Spinal cord (tissue), 10 donors: ENCODE data around the gene GRIN2C. TPM values are rescaled to one million over a fixed set of nuclear protein-coding genes. Genes with fewer than 3 reads are reported as not detected.
"Not testable (repeated sequence)": the region's sequence is repeated elsewhere in the genome, so short reads cannot be mapped to it uniquely, and the experiment has no call there.

Experiments used
- DNase-seq, 6 donors: peaks; one replicate each; pipeline versions ENCODE4 v3.0.0 to v3.0.0-alpha.2; 2013 to 2015; ENCODE audit warnings: low spot score in 6 of 6, low read depth in 4 of 6
- H3K27ac ChIP-seq: one replicate; pipeline ENCODE4 v1.5.1; 2013; ENCODE audit warnings: low read depth, low read length, control low read depth
- H3K27me3 ChIP-seq: one replicate; pipeline ENCODE4 v1.6.1; 2013; ENCODE audit warnings: low read length; ENCODE audit not compliant: control insufficient read depth, insufficient read depth
- H3K36me3 ChIP-seq: one replicate; pipeline ENCODE4 v1.6.1; 2013; ENCODE audit warnings: low read length; ENCODE audit not compliant: control insufficient read depth, insufficient read depth
- H3K4me1 ChIP-seq: one replicate; pipeline ENCODE4 v1.6.1; 2013; ENCODE audit warnings: low read length; ENCODE audit not compliant: control insufficient read depth, insufficient read depth
- H3K4me3 ChIP-seq: one replicate; pipeline ENCODE4 v1.5.1; 2013; ENCODE audit warnings: low read depth, low read length, control low read depth
- H3K9me3 ChIP-seq: one replicate; pipeline ENCODE4 v1.6.1; 2013; ENCODE audit warnings: low read length; ENCODE audit not compliant: control insufficient read depth, insufficient read depth
- WGBS: methylation state at CpG from one replicate; pipeline ENCODE4 v1.1.5; 2013; ENCODE audit warnings: missing lambda C conversion rate; ENCODE audit not compliant: insufficient coverage; 5-methylcytosine and 5-hydroxymethylcytosine counted together
- long read RNA-seq, 4 donors: transcript quantifications; one replicate each; lab custom pipeline, GENCODE V29; 2026
- polyA plus RNA-seq, 2 donors: library from polyadenylated mRNA; unstranded; fragments of 120-200 nt; gene quantifications; one replicate each; pipeline ENCODE4 v1.2.1, GENCODE V29; 2013; ENCODE audit not compliant: insufficient read length in 2 of 2
- total RNA-seq, 2 donors: library from RNA; depleted of rRNA in 1 of 2; stranded (reverse); fragments of 120-200 nt in 1 of 2; fragments of >200 nt in 1 of 2; gene quantifications; one replicate each; pipeline versions ENCODE4 v1.2.3 to v1.2.4, GENCODE V29; 2013 to 2014
- donor health status: healthy.

Gene GRIN2C
- total RNA-seq: 1 to 10 TPM; 1.5 to 2.2 TPM
- polyA plus RNA-seq: 1 to 10 TPM; 3.0 to 3.5 TPM
- long read RNA-seq, donor 1: 0 reads
- long read RNA-seq, donor 2, partial matches to known transcripts: 0 of 1 reads
- long read RNA-seq, donor 2, other reads (novel, unspliced or antisense): 0 of 1 reads
- long read RNA-seq, donor 3: 0 reads
- long read RNA-seq, donor 4: 0 reads

DNA sequence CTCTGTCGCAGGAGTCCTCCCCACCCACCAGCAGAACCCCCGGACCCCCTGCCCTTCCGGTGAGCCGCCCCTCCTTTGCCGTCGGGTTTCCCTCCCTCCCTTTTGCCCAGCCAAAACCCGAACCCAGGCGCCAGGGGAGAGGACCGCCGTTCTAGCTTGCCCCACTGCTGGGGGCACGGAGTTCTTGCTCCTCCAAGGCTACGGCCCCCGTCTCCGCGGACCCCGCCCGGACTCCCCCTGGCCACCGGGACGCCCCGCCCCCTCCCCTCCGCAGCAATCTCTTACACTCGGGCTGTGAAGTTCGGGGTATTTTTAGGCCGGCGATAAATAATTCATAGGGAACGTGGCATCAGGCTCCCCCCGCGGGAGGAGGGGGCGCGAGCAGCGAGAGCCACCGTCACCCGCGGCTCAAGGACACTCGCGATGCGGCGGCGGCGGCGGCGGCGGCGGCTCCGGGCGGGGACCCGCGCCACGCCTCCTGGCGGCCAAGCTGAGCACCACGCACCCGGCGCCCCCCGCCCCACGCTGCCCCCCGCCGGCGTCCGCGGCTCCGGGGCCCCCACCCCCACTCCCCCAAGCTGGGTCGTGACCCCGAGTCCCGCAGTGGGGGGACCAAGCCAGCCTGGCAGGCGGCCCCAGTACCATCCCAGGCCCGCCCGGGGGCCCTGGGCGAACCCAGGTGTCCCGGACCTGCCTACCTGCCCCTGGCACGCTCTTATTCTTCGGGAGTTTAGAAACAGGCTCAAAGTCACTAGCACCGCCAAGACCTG, at the start of gene GRIN2C:
GRIN2C (minus strand) TSS at position 427 of the 770 bp plus-strand sequence. CDS start 4,793 bp downstream, outside the sequence.
- H3K27me3 ChIP-seq: peaks cover 64% of the 10 kb centered on the region
- WGBS: 1% methylated on average over 69 of the region's 72 CpGs
- peak in 1 of 6 donors; percentile 50 for DNase-seq
- peaks cover 41% of the 10 kb centered on the region for H3K4me1 ChIP-seq
- H3K36me3 ChIP-seq: peaks cover 21% of the 10 kb centered on the region
- H3K4me3 ChIP-seq: peak within 1 kb of the TSS; percentile 16
- no peaks in the 10 kb centered on the region for H3K9me3 ChIP-seq
- H3K27ac ChIP-seq: no peak within 1 kb of the TSS

DNA sequence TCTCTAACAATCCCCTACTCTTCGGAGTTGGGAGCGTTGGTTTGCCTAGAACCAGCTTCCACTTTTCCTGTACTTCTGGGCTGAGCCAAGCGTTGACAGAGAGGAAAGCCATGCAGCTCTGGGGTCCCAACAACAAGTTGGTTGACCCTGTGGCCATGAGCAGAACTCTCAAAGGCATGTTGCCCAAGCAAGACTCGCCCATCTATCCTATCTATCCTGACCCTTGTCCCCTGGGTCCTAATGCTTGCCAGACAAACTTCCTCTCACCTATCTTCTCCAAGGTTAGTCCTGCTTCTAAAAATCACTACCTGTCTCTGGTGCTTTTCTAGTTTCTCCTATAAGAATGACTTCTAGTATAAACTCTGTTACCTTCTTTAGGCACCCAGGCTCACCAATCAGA, 49.4 kb upstream of the GRIN2C start:
- not testable (repeated sequence) for H3K4me3 ChIP-seq, DNase-seq, H3K9me3 ChIP-seq, H3K27me3 ChIP-seq, H3K36me3 ChIP-seq, H3K27ac ChIP-seq, H3K4me1 ChIP-seq
- 68% methylated on average over 4 of the region's 4 CpGs for WGBS

DNA sequence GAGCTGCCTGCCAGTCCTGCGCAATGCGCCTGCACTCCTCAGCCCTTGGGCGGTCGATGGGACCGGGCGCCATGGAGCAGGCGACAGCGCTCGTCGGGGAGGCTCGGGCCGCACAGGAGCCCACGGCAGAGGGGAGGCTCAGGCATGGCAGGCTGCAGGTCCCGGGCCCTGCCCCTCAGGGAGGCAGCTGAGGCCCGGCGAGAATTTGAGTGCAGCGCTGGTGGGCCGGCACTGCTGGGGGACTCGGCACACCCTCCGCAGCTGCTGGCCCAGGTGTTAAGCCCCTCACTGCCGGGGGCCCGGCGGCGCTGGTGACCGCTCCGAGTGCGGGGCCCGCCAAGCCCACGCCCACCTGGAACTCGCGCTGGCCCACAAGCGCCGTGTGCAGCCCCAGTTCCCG, 47.3 kb upstream of the GRIN2C start:
- no peak overlapping the region for H3K27ac ChIP-seq
- H3K27me3 ChIP-seq: peaks cover 7% of the 10 kb centered on the region
- no peak for DNase-seq
- H3K4me3 ChIP-seq: no peak overlapping the region
- H3K4me1 ChIP-seq: no peaks in the 10 kb centered on the region
- WGBS: 95% methylated on average over 34 of the region's 34 CpGs
- H3K9me3 ChIP-seq: no peaks in the 10 kb centered on the region
- H3K36me3 ChIP-seq: no peaks in the 10 kb centered on the region

- H3K4me3 ChIP-seq, H3K9me3 ChIP-seq, H3K4me1 ChIP-seq, H3K36me3 ChIP-seq, DNase-seq, H3K27ac ChIP-seq, H3K27me3 ChIP-seq: not testable (repeated sequence)
- WGBS: 17% methylated on average over 3 of the region's 6 CpGs
Measured at GRCh38 chr17:74906214-74906793, 46.6 kb upstream of the GRIN2C start.

DNA sequence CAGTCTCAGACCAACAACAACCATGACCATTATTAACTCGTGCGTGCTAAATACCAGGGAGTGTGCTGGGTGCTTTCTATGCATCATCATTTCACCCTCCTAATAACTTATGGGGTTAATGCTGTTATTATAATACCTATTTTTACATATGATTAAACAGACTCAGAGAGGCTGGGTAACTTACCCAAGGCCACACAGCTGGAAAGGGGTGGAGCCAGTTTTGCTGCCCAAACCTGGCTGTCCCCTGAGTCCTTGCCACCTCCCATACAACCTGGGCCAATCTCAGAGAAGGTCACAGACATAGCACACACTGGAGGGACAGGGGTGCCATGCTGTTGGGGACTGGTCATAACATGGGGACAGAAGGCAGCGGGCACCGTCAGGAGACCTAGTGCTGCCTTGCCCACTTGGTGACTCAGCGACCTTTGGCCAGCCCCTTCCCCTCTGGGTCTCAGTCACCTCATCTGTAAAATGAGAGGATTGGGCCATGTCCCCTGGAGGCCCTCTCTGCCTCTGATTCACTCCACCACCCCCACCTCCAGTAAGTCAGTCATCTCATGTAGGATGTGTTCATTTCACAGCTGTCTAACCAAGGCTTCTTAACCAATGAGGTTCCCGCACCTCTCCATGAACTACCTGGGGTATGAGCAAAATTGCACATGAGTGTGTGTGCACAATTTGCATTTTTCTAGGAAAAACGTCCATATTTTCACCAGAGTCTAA, 45.2 kb upstream of the GRIN2C start:
- H3K9me3 ChIP-seq: no peaks in the 10 kb centered on the region
- 89% methylated on average over 3 of the region's 7 CpGs for WGBS
- no peak overlapping the region for H3K27ac ChIP-seq
- DNase-seq: no peak
- no peak overlapping the region for H3K4me3 ChIP-seq
- no peaks in the 10 kb centered on the region for H3K36me3 ChIP-seq
- no peaks in the 10 kb centered on the region for H3K4me1 ChIP-seq
- peaks cover 7% of the 10 kb centered on the region for H3K27me3 ChIP-seq

- Histone ChIP-seq H3K4me1 (no peaks in the 10 kb centered on the region), H3K36me3 (no peaks in the 10 kb centered on the region), H3K27me3 (peaks cover 7% of the 10 kb centered on the region), H3K9me3 (no peaks in the 10 kb centered on the region), H3K4me3 (no peak overlapping the region), H3K27ac (no peak overlapping the region)
- no peak for DNase-seq
- 76% methylated on average over 2 of the region's 6 CpGs for WGBS
Measured at GRCh38 chr17:74903671-74904070, 44.0 kb upstream of the GRIN2C start.

- peaks cover 7% of the 10 kb centered on the region for H3K27me3 ChIP-seq
Measured at GRCh38 chr17:74903034-74903433, 43.3 kb upstream of the GRIN2C start.

GRCh38 chr17:74901353-74902135, 41.9 kb upstream of the GRIN2C start:
- Histone ChIP-seq H3K4me3 (no peak overlapping the region), H3K27me3 (peaks cover 11% of the 10 kb centered on the region), H3K27ac (no peak overlapping the region), H3K36me3 (no peaks in the 10 kb centered on the region), H3K9me3 (no peaks in the 10 kb centered on the region), H3K4me1 (no peaks in the 10 kb centered on the region)
- DNase-seq: no peak
- WGBS: 84% methylated on average over 5 of the region's 14 CpGs

More at GRCh38 chr17:74903034-74903433, 43.3 kb upstream of the GRIN2C start:
- Histone ChIP-seq H3K9me3 (no peaks in the 10 kb centered on the region), H3K4me3 (no peak overlapping the region), H3K4me1 (no peaks in the 10 kb centered on the region), H3K36me3 (no peaks in the 10 kb centered on the region), H3K27ac (no peak overlapping the region)
- no peak for DNase-seq
- WGBS: 91% methylated on average over 5 of the region's 9 CpGs

GRCh38 chr17:74900208-74900607, 40.5 kb upstream of the GRIN2C start:
- H3K9me3 ChIP-seq: no peaks in the 10 kb centered on the region
- H3K36me3 ChIP-seq: no peaks in the 10 kb centered on the region
- H3K4me1 ChIP-seq: no peaks in the 10 kb centered on the region
- peaks cover 22% of the 10 kb centered on the region for H3K27me3 ChIP-seq
- no peak for DNase-seq
- H3K4me3 ChIP-seq: no peak overlapping the region
- no peak overlapping the region for H3K27ac ChIP-seq
- WGBS: 87% methylated on average over 6 of the region's 8 CpGs
